Right lobe of liver (tissue), 4 donors: ENCODE measurements around the gene SPTBN1.

Experiments used
- POLR2A ChIP-seq: fragments of 450-650 bp; IDR thresholded peaks from one replicate; pipeline ENCODE4 v1.6.1; 2017; ENCODE audit warnings: antibody characterized with exemption, mild to moderate bottlenecking
- TF ChIP-seq, protein P1 (sequence below), 4 donors: fragments of 200-600 bp in 3 of 4; fragments of 450-650 bp in 1 of 4; IDR thresholded peaks; one replicate each; pipeline versions ENCODE4 v1.5.1 to v1.8.0; 2016 to 2022; ENCODE audit warnings: antibody characterized with exemption in 4 of 4, mild to moderate bottlenecking in 2 of 4
- donor health status: DM: no; HTN: no; CAD: no.
- donor health status: DM: no; HTN: no; CAD: no.
- donor health status: DM: no; HTN: yes; CAD: no.

GRCh38 chr2:54639609-54640008, 183.5 kb downstream of the SPTBN1 start:
- TF ChIP-seq, protein P1, sequence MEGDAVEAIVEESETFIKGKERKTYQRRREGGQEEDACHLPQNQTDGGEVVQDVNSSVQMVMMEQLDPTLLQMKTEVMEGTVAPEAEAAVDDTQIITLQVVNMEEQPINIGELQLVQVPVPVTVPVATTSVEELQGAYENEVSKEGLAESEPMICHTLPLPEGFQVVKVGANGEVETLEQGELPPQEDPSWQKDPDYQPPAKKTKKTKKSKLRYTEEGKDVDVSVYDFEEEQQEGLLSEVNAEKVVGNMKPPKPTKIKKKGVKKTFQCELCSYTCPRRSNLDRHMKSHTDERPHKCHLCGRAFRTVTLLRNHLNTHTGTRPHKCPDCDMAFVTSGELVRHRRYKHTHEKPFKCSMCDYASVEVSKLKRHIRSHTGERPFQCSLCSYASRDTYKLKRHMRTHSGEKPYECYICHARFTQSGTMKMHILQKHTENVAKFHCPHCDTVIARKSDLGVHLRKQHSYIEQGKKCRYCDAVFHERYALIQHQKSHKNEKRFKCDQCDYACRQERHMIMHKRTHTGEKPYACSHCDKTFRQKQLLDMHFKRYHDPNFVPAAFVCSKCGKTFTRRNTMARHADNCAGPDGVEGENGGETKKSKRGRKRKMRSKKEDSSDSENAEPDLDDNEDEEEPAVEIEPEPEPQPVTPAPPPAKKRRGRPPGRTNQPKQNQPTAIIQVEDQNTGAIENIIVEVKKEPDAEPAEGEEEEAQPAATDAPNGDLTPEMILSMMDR (IDR thresholded peaks at IDR 0.05): no peak
- TF ChIP-seq POLR2A: no peak
